Esophagus muscularis mucosa (tissue), 3 donors: ENCODE measurements around the gene DROSHA.

ENCODE experiments used
- POLR2AphosphoS5 ChIP-seq, 2 donors: sonication (generic); formaldehyde crosslinking; IDR thresholded peaks; one replicate each; pipeline ENCODE4 v1.6.1; 2017; ENCODE audit warnings: antibody characterized with exemption in 2 of 2
- TF ChIP-seq, protein P1 (sequence below), 3 experiments: fragments of 200-600 bp in 2 of 3; fragments of 450-650 bp in 1 of 3; sonication (generic) in 2 of 3; IDR thresholded peaks; one replicate each; pipeline ENCODE4 v1.5.1; 2017 to 2019; ENCODE audit warnings: antibody characterized with exemption in 3 of 3, mild to moderate bottlenecking in 2 of 3, moderate library complexity in 1 of 3

- TF ChIP-seq POLR2AphosphoS5 (IDR thresholded peaks at IDR 0.05): no peak
- TF ChIP-seq, protein P1, sequence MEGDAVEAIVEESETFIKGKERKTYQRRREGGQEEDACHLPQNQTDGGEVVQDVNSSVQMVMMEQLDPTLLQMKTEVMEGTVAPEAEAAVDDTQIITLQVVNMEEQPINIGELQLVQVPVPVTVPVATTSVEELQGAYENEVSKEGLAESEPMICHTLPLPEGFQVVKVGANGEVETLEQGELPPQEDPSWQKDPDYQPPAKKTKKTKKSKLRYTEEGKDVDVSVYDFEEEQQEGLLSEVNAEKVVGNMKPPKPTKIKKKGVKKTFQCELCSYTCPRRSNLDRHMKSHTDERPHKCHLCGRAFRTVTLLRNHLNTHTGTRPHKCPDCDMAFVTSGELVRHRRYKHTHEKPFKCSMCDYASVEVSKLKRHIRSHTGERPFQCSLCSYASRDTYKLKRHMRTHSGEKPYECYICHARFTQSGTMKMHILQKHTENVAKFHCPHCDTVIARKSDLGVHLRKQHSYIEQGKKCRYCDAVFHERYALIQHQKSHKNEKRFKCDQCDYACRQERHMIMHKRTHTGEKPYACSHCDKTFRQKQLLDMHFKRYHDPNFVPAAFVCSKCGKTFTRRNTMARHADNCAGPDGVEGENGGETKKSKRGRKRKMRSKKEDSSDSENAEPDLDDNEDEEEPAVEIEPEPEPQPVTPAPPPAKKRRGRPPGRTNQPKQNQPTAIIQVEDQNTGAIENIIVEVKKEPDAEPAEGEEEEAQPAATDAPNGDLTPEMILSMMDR (IDR thresholded peaks at IDR 0.05): no peak
Observed at GRCh38 chr5:31377274-31377946, 154.5 kb downstream of the DROSHA start.
